ENCODE measurements around the gene INAFM1. TPM values are rescaled to one million over a fixed set of nuclear protein-coding genes. Genes with fewer than 3 reads are reported as not detected.

The INAFM1 gene
- total RNA-seq, 4 donors from 2014 or later, result 6.6 to 13.5 (median 10.6) TPM

DNA sequence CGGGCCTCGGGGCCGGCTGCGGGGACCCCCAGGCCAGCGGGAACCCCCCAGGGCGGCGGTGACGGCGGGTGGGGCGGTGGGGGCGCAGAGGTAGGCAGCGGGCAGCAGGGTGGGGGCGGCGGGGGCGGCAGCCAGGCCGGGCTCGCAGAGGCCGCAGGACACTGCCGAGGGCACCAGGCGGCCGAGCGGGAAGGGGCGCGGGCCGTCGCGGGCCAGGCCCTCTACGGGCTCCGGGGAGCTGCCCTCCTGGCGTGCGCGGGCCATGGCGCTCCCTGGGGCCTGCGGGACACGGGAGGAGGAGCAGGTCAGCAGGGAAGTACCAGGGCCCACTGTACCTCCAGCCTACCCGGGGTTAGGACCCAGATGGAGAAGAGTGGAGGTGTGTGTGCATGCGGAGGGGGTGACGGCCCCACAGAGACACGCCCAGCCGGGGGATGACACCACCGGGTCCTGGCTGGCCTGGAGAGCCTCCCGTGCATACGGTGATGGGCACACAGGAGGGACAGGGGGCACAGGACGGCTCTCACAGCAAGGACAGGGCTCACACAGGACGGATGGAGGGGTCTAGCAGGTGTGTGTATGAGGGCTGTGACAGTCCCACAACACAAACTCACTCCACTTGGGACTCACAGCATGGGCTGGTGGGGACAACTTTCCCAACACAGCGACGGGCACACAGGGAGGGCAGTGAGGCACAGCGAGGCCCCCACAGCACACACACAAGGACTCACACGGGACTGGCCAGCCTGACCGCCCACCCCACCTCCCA is 46.3 kb upstream of the INAFM1 start:
- 2% methylated on average over 17 of the region's 50 CpGs for WGBS
- Histone ChIP-seq H3K27ac (peak overlapping the region; percentile 96), H3K36me3 (peaks cover 6% of the 10 kb centered on the region), H3K4me1 (peaks cover 67% of the 10 kb centered on the region), H3K27me3 (no peaks in the 10 kb centered on the region), H3K9me3 (no peaks in the 10 kb centered on the region), H3K4me3 (peak overlapping the region; percentile 93)
- DNase-seq (ENCODE audit: low spot score in 2 of 2), result peak in 1 of 2 donors; percentile 84
- TF ChIP-seq EP300 (IDR thresholded peaks at IDR 0.05), result no peak
- TF ChIP-seq POLR2A (IDR thresholded peaks at IDR 0.05), result no peak
- no peak for TF ChIP-seq POLR2AphosphoS5 (IDR thresholded peaks at IDR 0.05)
- TF ChIP-seq, protein P1, sequence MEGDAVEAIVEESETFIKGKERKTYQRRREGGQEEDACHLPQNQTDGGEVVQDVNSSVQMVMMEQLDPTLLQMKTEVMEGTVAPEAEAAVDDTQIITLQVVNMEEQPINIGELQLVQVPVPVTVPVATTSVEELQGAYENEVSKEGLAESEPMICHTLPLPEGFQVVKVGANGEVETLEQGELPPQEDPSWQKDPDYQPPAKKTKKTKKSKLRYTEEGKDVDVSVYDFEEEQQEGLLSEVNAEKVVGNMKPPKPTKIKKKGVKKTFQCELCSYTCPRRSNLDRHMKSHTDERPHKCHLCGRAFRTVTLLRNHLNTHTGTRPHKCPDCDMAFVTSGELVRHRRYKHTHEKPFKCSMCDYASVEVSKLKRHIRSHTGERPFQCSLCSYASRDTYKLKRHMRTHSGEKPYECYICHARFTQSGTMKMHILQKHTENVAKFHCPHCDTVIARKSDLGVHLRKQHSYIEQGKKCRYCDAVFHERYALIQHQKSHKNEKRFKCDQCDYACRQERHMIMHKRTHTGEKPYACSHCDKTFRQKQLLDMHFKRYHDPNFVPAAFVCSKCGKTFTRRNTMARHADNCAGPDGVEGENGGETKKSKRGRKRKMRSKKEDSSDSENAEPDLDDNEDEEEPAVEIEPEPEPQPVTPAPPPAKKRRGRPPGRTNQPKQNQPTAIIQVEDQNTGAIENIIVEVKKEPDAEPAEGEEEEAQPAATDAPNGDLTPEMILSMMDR (IDR thresholded peaks at IDR 0.05), result no peak

DNA sequence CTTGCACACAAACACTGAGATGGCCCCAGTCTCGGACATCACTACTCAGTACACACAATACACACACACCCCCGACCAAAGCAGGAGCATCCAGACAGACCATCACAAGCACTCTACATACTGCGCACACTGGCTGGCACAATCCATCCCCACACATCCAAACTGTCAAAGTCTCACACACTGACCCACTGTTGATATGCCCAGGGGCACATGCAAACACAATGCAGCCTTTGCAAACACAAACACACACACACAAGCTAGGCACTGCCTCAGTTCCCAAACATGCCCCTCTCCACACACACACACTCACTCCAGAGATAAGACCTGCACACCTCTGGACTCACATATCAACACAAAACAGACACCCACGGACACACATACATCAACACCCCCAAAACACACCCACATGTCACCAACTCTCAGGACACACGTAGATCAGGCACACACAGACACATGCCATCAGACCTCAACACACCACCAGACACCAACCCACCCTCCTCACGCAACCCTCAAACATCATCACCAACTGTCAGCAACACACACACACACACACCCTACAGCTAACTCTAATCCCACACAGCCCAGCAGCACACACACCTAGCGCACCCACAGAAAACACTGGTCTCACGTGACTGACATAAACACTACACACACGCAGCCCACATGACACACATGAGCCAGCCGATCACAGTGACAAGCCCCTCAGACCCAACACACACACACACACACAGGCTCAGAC is 45.6 kb upstream of the INAFM1 start:
- WGBS, result 8% methylated on average over 10 of the region's 10 CpGs
- no peak for TF ChIP-seq EP300 (IDR thresholded peaks at IDR 0.05)
- TF ChIP-seq POLR2A (IDR thresholded peaks at IDR 0.05), result no peak
- no peak for TF ChIP-seq POLR2AphosphoS5 (IDR thresholded peaks at IDR 0.05)
- TF ChIP-seq, protein P1 (IDR thresholded peaks at IDR 0.05), result no peak
- Histone ChIP-seq H3K4me1 (peaks cover 67% of the 10 kb centered on the region), H3K4me3 (peak overlapping the region; percentile 93), H3K27me3 (no peaks in the 10 kb centered on the region), H3K9me3 (no peaks in the 10 kb centered on the region), H3K27ac (peak overlapping the region; percentile 96), H3K36me3 (no peaks in the 10 kb centered on the region)
- DNase-seq (ENCODE audit: low spot score in 2 of 2), result no peak

DNA sequence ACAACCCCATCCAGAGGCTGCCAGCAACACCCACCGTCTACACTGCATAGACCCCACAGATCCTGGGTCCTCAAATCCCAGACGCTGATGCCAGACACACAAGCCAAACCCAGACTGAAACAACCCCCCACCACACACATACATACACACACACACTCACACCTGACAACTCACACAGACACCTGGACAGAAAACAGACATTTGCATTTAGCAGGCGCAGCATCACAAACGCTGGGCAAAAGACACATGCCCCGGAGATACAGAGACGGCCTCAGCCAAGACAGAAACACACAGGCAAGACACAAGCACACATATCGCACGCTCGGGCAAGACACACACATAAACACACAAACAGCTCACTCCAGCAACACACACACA is 45.0 kb upstream of the INAFM1 start:
- Histone ChIP-seq H3K36me3 (no peaks in the 10 kb centered on the region), H3K27me3 (no peaks in the 10 kb centered on the region), H3K27ac (peak overlapping the region; percentile 96), H3K9me3 (no peaks in the 10 kb centered on the region), H3K4me1 (peaks cover 67% of the 10 kb centered on the region), H3K4me3 (peak overlapping the region; percentile 93)
- 3% methylated on average over 9 of the region's 9 CpGs for WGBS
- DNase-seq (ENCODE audit: low spot score in 2 of 2), result no peak
- TF ChIP-seq EP300 (IDR thresholded peaks at IDR 0.05), result no peak
- TF ChIP-seq POLR2AphosphoS5 (IDR thresholded peaks at IDR 0.05), result no peak
- TF ChIP-seq, protein P1 (IDR thresholded peaks at IDR 0.05), result no peak
- no peak for TF ChIP-seq POLR2A (IDR thresholded peaks at IDR 0.05)

DNA sequence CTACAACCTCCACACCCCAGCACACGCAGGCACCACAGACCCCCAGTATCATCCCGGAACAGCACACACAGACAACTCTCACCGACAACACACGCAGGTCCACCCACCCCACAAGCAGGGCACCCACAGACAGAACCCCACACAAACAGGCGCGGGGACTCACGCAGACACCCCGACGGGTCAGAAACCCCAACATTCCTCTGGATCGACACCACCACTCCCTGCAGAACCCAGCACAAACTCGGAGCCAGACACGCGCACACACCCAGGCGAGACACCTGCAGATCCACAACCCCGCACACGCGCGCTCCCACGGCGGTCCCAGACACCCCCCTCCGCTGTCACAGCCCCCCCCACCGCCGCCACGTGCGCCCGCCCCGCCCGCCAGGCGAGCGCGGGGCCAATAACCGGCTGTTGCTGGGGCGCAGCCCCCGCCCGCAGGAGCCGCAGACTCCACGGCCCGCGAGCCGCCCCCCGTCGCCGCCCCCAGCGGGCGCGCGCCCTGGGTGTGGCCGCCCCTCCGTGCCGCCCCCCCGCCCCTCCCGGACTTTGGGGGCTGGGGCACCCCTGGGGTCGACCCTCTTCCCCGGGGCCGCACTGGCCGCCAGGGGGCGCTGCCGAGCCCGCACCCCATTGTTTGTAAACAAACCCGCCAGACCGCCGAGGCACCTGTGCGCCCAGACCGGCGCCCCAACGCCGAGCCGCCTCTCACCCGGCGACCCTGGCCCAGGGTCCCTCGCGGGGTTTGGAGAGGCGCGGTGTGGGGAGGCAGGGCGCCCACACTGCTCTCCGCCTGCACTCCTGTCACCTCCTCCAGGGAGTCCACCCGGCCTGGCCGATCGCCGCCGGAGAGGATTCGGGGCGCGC is 44.4 kb upstream of the INAFM1 start:
- DNase-seq (ENCODE audit: low spot score in 2 of 2), result peak in 1 of 2 donors; percentile 91
- TF ChIP-seq POLR2A (IDR thresholded peaks at IDR 0.05) (no peak), EP300 (IDR thresholded peaks at IDR 0.05) (no peak), POLR2AphosphoS5 (IDR thresholded peaks at IDR 0.05) (no peak)
- TF ChIP-seq, protein P1 (IDR thresholded peaks at IDR 0.05), result peak; percentile 75 to 95
- peaks cover 64% of the 10 kb centered on the region for H3K4me1 ChIP-seq
- no peaks in the 10 kb centered on the region for H3K27me3 ChIP-seq
- 0% methylated on average over 1 of the region's 84 CpGs for WGBS
- no peaks in the 10 kb centered on the region for H3K9me3 ChIP-seq
- H3K36me3 ChIP-seq, result no peaks in the 10 kb centered on the region
- H3K4me3 ChIP-seq, result peak overlapping the region; percentile 93
- peak overlapping the region; percentile 96 for H3K27ac ChIP-seq
